Measurements from ENCODE around the gene ARHGAP45.

The ARHGAP45 gene

DNA sequence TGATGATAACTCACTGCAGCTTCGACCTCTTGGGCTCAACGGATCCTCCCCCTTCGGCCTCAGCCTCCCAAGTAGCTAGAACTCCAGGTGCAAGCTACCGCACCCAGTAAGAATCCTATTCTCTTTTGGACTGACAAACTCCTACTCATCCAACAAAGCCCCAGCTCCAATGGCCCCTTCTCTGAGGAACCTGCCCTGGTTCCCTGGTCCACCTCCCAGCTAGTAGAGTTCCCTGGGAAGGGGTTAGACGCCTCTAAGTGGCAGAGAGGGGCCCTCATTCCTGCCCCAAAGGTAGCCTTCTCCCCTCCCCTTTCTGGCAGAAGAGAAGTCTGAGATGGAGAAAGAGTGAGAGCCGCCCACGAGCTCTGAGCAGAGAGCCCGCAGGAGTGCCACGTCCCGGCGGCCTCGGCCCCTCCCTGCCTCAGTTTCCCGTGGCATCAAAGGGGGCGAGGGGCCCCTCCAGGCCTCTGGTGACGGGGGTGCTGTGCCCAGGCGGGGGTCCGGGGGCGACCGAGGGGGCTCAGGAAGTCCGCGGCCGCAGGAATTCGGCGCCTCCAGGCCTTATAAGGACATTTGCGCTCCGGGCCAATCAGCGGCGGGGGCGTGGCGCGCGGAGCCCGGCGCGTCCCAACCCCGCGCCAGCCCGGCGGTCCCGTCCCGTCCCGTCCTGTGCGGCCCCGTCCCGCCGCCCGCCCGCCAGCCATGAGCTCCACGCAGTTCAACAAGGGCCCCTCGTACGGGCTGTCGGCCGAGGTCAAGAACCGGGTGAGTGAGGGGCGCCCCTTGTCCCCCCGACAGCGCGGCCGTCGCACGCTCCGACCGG is 40.8 kb upstream of the ARHGAP45 start, which contains the start of gene CNN2:
CNN2 (plus strand) TSS at position 649 of the 823 bp plus-strand sequence; CDS start at position 703, 54 bp downstream.
- 1% methylated on average over 63 of the region's 63 CpGs for WGBS
- Histone ChIP-seq H3K27ac (ENCODE audit: low read depth, low read length) (peak within 1 kb of the TSS; percentile 91), H3K9me3 (ENCODE audit: insufficient read depth, low read depth, low read length) (no peaks in the 10 kb centered on the region), H3K36me3 (ENCODE audit: insufficient read depth, low read length) (peaks cover 15% of the 10 kb centered on the region), H3K9ac (ENCODE audit: low read depth, low read length) (peak within 1 kb of the TSS; percentile 97), H3K4me1 (ENCODE audit: insufficient read depth, low read length) (no peaks in the 10 kb centered on the region), H3K4me3 (ENCODE audit: low read length) (peak within 1 kb of the TSS; percentile 86), H3K27me3 (ENCODE audit: insufficient read depth, low read length) (no peaks in the 10 kb centered on the region)

DNA sequence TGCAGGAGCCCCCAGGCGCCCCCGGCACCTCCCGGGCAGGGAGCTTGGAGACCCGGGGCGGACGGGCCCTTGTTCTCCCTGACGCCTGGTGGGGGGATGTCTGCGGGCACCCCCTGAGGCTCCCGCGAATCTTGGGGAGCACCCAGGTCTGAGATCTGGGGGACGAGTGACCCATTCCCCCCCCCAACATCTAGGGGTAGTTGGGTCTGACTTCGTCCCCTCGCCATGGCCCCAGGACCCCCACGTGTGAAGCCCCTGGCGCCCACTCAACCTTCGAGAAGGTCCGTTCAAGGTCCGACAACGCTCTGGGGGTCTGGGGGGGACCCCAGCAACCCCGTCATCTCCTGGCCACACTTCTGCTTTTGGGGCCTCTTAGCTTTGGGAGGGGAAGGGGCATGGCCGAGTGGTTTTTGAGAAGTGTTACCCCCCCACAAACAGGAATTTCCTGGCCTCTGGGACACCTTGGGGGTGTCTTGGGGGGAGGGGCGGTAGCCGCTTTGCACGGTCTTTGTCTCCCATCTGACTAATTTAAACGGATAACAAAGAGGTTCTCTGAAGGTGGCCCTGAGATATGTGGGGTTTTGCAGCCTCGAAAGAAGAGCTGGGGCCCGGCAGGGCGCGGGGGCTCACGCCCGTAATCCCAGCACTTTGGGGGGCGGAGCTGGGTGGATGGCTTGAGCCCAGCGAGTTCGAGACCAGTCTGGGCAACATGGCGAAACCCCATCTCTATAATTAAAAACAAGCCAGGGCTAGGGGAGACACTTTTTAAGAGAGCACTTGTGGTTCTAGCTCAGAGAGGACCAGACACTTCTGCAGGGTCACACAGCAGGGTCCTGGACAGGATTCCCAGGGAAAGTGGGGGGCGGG is 40.0 kb upstream of the ARHGAP45 start:
- Histone ChIP-seq H3K27ac (ENCODE audit: low read depth, low read length) (peak overlapping the region; percentile 91), H3K9me3 (ENCODE audit: insufficient read depth, low read depth, low read length) (no peaks in the 10 kb centered on the region), H3K9ac (ENCODE audit: low read depth, low read length) (peak overlapping the region; percentile 97), H3K4me1 (ENCODE audit: insufficient read depth, low read length) (no peaks in the 10 kb centered on the region), H3K4me3 (ENCODE audit: low read length) (peak overlapping the region; percentile 86), H3K36me3 (ENCODE audit: insufficient read depth, low read length) (peaks cover 20% of the 10 kb centered on the region), H3K27me3 (ENCODE audit: insufficient read depth, low read length) (no peaks in the 10 kb centered on the region)
- under 1% methylated on average over 33 of the region's 36 CpGs for WGBS

DNA sequence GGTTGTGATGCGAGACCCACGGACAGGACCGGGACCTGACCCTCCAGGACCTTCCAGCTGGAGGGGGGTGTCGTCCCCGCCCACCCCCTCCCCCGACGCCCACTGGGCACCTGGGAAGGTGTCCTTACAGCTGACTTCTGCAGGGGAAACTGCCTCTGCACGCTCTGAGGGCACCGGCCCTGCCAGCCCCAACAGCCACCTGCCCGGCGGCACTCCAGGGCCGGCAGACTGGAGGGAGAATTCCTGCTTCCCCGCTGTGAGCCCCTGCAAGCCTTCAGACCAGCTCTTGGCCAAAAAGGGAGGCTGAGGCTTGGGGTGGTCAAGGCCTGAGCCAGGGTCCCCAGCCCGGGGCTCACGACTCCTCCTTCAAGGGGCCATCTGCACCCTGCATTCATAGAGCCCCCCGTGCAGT is 39.3 kb upstream of the ARHGAP45 start:
- Histone ChIP-seq H3K4me1 (ENCODE audit: insufficient read depth, low read length) (no peaks in the 10 kb centered on the region), H3K9ac (ENCODE audit: low read depth, low read length) (peak overlapping the region; percentile 97), H3K27me3 (ENCODE audit: insufficient read depth, low read length) (no peaks in the 10 kb centered on the region), H3K4me3 (ENCODE audit: low read length) (peak overlapping the region; percentile 86), H3K9me3 (ENCODE audit: insufficient read depth, low read depth, low read length) (no peaks in the 10 kb centered on the region), H3K27ac (ENCODE audit: low read depth, low read length) (peak overlapping the region; percentile 91), H3K36me3 (ENCODE audit: insufficient read depth, low read length) (peaks cover 27% of the 10 kb centered on the region)
- 5% methylated on average over 16 of the region's 16 CpGs for WGBS

DNA sequence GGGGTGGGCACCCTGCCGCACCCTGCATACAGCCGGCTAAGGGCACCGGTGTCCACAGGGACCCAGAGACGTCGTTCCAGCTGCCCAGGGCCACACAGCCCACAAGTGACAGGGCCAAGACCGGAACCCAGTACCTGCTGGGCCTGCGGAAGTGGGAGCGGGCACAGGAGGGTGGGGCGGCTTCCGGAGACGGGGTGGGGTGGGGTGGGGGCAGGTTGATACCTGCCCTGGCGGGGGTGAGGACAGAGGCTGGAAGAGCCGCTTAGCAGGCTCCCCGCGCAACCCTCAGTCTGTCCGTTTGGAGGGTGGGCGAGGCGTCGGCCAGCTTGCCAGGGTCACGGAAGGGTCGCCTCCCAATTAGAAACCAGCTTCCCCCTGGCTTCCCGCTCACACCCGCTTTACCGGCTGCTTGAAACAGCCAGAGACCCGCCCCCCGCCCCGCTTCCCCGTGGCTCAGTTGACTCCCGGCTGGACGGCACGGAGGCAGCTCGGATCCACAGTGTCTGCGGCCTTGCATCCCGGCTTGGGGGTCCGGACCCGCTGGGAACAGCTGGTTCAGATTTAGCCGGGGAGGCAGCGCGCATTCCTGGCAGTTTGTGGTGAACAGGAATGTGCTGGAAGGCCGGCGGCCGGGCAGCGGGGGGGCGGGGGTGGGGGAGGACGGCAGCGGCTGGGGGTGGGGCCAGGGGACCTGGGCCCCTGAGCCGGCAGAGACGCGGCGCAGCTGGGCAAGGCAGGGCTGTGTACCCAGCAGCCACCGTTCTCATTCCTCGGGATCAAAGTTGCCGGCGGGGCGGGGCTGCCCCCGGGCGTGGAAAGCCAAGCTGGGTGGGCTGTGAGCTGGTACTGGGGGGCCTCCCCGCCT is 38.7 kb upstream of the ARHGAP45 start:
- Histone ChIP-seq H3K9me3 (ENCODE audit: insufficient read depth, low read depth, low read length) (no peaks in the 10 kb centered on the region), H3K27me3 (ENCODE audit: insufficient read depth, low read length) (no peaks in the 10 kb centered on the region), H3K27ac (ENCODE audit: low read depth, low read length) (peak overlapping the region; percentile 91), H3K4me3 (ENCODE audit: low read length) (peak overlapping the region; percentile 86), H3K4me1 (ENCODE audit: insufficient read depth, low read length) (no peaks in the 10 kb centered on the region), H3K9ac (ENCODE audit: low read depth, low read length) (peak overlapping the region; percentile 97), H3K36me3 (ENCODE audit: insufficient read depth, low read length) (peaks cover 33% of the 10 kb centered on the region)
- 2% methylated on average over 54 of the region's 58 CpGs for WGBS

DNA sequence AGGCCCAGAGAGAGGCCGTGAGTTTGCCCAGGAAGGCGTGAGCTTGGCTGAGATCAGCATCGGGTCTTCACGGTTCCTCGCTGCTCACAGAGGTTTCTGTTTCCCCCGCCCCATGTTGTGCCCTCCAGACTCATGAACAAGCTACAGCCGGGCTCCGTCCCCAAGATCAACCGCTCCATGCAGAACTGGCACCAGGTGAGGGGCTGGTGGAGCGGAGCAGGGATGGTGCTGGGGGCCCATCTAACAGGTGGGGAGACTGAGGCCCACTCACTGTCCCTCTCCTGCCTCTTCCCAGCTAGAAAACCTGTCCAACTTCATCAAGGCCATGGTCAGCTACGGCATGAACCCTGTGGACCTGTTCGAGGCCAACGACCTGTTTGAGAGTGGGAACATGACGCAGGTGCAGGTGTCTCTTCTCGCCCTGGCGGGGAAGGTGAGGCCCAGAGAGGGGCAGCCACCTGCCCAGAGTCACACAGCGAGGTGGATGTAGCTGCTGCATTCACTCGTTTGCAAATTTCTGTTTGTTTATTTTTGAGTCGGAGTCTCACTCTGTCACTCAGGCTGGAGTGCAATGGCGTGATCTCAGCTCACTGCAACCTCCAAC is 34.6 kb upstream of the ARHGAP45 start:
- 92% methylated on average over 20 of the region's 20 CpGs for WGBS
- Histone ChIP-seq H3K4me1 (ENCODE audit: insufficient read depth, low read length) (no peaks in the 10 kb centered on the region), H3K9ac (ENCODE audit: low read depth, low read length) (no peak overlapping the region), H3K36me3 (ENCODE audit: insufficient read depth, low read length) (peaks cover 55% of the 10 kb centered on the region), H3K27ac (ENCODE audit: low read depth, low read length) (no peak overlapping the region), H3K9me3 (ENCODE audit: insufficient read depth, low read depth, low read length) (no peaks in the 10 kb centered on the region), H3K27me3 (ENCODE audit: insufficient read depth, low read length) (no peaks in the 10 kb centered on the region), H3K4me3 (ENCODE audit: low read length) (no peak overlapping the region)

DNA sequence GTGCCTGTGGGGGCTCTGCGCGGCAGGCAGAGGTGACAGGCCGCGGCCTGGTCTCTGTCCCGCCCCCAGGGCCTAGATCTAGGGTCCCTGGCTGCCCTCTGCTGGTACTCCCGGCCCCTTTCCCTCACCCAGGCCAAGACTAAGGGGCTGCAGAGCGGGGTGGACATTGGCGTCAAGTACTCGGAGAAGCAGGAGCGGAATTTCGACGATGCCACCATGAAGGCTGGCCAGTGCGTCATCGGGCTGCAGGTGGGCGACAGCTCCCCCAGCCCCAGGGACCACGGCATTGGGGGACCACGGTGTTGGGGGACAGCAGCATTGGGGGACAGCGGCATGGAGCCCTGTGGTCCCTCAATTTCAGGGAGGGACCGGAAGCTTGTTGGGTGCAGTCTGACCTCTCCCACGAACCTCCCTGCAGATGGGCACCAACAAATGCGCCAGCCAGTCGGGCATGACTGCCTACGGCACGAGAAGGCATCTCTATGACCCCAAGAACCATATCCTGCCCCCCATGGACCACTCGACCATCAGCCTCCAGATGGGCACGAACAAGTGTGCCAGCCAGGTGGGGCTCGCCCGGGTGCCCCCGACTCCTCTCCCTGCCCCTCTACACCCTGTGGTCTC is 30.9 kb upstream of the ARHGAP45 start:
- no peaks in the 10 kb centered on the region for H3K27me3 ChIP-seq (ENCODE audit: insufficient read depth, low read length)
- no peak overlapping the region for H3K9ac ChIP-seq (ENCODE audit: low read depth, low read length)
- 89% methylated on average over 29 of the region's 29 CpGs for WGBS
- no peak overlapping the region for H3K4me3 ChIP-seq (ENCODE audit: low read length)
- H3K4me1 ChIP-seq (ENCODE audit: insufficient read depth, low read length), result no peaks in the 10 kb centered on the region
- no peak overlapping the region for H3K27ac ChIP-seq (ENCODE audit: low read depth, low read length)
- no peaks in the 10 kb centered on the region for H3K9me3 ChIP-seq (ENCODE audit: insufficient read depth, low read depth, low read length)
- H3K36me3 ChIP-seq (ENCODE audit: insufficient read depth, low read length), result peaks cover 51% of the 10 kb centered on the region

DNA sequence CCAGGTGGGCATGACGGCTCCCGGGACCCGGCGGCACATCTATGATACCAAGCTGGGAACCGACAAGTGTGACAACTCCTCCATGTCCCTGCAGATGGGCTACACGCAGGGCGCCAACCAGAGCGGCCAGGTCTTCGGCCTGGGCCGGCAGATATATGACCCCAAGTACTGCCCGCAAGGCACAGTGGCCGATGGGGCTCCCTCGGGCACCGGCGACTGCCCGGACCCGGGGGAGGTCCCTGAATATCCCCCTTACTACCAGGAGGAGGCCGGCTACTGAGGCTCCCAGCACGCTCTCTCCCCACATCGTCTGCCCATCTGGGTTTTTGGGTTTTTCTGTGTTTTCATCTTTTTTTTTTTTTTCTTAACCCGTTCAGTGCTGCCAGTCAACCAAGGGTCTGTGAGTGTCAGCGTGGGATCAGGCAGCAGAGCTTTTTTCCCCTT is 29.3 kb upstream of the ARHGAP45 start:
- no peak overlapping the region for H3K9ac ChIP-seq (ENCODE audit: low read depth, low read length)
- no peaks in the 10 kb centered on the region for H3K4me1 ChIP-seq (ENCODE audit: insufficient read depth, low read length)
- H3K9me3 ChIP-seq (ENCODE audit: insufficient read depth, low read depth, low read length), result no peaks in the 10 kb centered on the region
- 93% methylated on average over 22 of the region's 22 CpGs for WGBS
- no peak overlapping the region for H3K27ac ChIP-seq (ENCODE audit: low read depth, low read length)
- peaks cover 40% of the 10 kb centered on the region for H3K36me3 ChIP-seq (ENCODE audit: insufficient read depth, low read length)
- no peak overlapping the region for H3K4me3 ChIP-seq (ENCODE audit: low read length)
- no peaks in the 10 kb centered on the region for H3K27me3 ChIP-seq (ENCODE audit: insufficient read depth, low read length)

DNA sequence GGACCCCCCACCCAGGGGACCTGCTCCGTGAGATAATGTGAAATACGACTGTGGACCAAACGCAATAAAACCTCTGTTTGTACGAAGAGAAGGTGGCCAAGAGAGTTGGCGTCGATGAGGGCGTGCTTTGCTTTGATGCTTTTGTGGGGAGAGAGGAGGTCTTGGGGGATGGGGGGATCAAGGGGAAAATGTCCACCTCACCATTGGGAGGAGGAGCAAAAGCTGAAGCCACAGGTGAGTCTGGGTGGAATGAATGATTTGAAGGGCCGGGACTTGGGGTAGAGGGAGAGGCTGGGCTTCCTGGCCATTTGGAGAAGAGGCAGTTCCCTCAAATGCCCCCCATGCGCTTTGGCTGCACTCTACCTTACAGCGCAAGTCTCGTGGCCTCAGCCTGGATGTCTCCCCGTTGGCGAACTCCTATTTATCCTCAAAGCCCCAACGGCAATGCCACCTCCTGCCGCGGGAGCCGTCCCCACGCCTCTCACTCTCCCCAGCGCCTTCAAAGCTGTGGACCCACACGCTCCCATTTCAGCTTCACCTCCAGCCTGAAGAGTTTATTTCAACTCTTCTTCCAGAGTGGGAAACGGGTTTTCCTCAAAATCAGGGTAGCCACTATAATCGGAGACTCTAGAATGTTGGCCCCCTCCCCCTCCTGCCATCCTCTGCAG is 27.9 kb upstream of the ARHGAP45 start:
- H3K4me1 ChIP-seq (ENCODE audit: insufficient read depth, low read length), result no peaks in the 10 kb centered on the region

DNA sequence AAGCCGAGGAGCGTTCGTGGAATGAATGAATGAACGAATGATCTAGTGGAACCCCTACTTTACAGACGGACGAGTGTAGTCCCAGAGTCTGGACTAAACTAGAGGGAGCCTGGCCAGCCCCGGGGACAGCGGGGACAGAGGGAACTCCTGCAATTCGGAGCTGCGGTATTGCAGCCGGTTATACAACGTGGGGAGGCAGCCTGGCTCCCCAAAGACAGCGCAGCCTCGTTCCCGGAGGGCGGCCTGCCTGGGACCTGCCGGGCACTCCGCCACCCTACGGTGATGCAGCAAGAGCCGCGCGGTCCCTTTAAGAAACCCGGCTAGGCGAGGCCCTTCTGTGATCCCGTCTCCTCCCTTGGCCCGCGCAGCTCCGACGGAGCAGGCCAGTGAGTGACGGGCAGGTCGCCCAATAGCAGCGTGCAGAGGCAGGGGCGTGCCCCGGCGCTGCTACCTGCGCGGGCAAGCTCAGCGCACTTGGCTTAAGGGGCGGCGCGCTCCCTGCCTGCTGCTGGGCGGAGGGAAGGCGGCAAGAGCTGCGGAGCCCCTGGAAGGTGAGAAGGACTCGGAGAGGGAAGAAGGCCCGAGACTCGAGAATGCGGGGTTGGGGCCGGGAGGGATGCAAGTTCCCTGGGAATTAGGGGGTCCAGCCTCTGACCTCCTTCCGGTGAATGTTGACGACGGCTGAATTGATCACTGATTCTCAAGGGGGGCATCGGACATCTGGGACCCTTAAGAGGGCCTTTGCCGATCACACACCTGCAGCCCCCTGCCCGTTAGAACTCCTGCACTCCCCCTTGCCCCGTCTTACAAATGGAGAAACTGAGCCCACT is 27.1 kb upstream of the ARHGAP45 start, which contains the start of gene ABCA7:
ABCA7 (plus strand) TSS at position 462 of the 830 bp plus-strand sequence. CDS start 1,255 bp downstream, outside the sequence.
- 2% methylated on average over 56 of the region's 56 CpGs for WGBS
- peak within 1 kb of the TSS; percentile 43 for H3K9ac ChIP-seq (ENCODE audit: low read depth, low read length)
- no peaks in the 10 kb centered on the region for H3K9me3 ChIP-seq (ENCODE audit: insufficient read depth, low read depth, low read length)
- H3K4me1 ChIP-seq (ENCODE audit: insufficient read depth, low read length), result no peaks in the 10 kb centered on the region
- peak within 1 kb of the TSS; percentile 73 for H3K4me3 ChIP-seq (ENCODE audit: low read length)
- peak within 1 kb of the TSS; percentile 74 for H3K27ac ChIP-seq (ENCODE audit: low read depth, low read length)
- peaks cover 32% of the 10 kb centered on the region for H3K36me3 ChIP-seq (ENCODE audit: insufficient read depth, low read length)
- no peaks in the 10 kb centered on the region for H3K27me3 ChIP-seq (ENCODE audit: insufficient read depth, low read length)

More for the DNA sequence above, 27.9 kb upstream of the ARHGAP45 start:
- WGBS, result 52% methylated on average over 22 of the region's 22 CpGs
- Histone ChIP-seq H3K36me3 (ENCODE audit: insufficient read depth, low read length) (peaks cover 32% of the 10 kb centered on the region), H3K4me3 (ENCODE audit: low read length) (peak overlapping the region; percentile 73), H3K27me3 (ENCODE audit: insufficient read depth, low read length) (no peaks in the 10 kb centered on the region), H3K9me3 (ENCODE audit: insufficient read depth, low read depth, low read length) (no peaks in the 10 kb centered on the region), H3K27ac (ENCODE audit: low read depth, low read length) (peak overlapping the region; percentile 74), H3K9ac (ENCODE audit: low read depth, low read length) (peak overlapping the region; percentile 43; the same call in 1 of the 2 replicates)

Data from HUES64 (cell line).